Activated CD4-positive, alpha-beta T cell treated with anti-CD3 and anti-CD28 coated beads for 4 hours (primary cell): Measurements from ENCODE around the gene CPN2.

ENCODE experiments used
- DNase-seq, 2 donors: peaks; one replicate each; pipeline ENCODE4 v3.0.0-alpha.2; 2020

CPN2 gene

GRCh38 chr3:194327218-194328052 lies 23.7 kb downstream of the CPN2 start:
- no peak for DNase-seq

- no peak for DNase-seq
These were observed 24.2 kb downstream of the CPN2 start for GRCh38 chr3:194326968-194327217.

DNA sequence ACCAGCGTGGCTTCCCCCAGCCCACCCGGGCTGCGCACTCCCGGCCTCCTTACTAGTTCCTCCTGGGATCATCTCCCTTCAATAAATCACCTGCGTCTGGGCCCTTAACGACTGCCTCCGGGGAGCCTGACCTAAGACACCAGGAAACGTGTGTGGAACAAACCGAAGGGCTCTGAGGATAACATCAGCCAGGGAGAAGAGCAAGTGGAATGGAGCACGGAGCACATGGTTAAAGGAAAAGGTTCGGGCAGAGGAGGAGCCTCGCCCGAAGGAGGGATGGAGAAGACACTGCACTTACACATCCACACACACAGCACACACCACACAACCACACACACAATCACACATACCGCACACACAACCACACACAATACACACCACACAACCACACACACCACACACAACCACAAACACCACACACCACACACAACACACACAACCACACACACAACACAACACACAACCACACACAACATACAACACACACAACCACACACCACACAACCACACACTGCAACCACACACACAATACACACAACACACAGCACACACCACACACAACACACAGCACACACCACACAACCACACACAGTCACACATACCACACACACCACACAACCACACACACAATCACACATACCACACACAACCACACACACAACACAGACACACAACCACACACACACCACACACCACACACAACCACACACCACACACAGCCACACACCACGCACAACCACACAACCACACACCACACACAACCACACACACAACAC lies 24.7 kb downstream of the CPN2 start:
- no peak for DNase-seq

DNA sequence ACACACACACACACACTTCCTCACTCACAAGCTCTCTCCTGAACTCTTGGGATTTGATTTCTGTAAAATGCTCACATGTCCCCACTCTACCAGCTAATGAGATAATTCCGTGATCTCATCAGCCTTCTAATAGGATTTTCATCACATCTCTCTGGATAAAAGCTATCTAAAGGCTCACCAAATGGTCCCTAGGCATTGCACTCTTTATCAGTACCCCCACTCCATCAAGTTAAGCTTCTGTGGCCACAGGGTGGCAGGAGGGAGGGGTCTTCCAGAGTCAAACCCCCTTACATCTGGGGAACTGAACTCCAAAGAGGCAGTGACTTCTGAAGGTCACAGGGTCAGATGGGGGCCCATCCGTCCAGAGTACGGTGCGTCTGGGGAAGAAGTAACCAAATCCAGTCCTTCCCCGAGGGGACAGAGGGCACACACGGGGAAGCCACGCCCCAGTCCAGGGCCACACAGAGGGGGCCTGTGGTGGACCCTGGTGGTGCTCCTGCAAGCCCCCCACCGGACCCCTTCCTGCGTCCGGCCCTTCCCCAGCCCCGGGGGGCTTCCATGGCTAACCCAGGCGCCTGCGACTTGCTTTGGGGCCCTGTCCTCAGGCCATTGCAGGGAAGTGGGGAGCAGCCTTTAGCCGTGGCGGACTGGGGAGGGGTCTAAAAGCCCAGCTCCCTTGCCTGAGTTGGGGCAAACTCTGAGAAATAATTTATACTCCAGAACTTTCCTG lies 25.5 kb downstream of the CPN2 start:
- DNase-seq: no peak

- DNase-seq: no peak
These were observed 26.3 kb downstream of the CPN2 start for GRCh38 chr3:194324823-194325327.

GRCh38 chr3:194323785-194324735 lies 27.1 kb downstream of the CPN2 start:
- DNase-seq: peak; percentile 21 to 30

GRCh38 chr3:194322678-194323211 lies 28.4 kb downstream of the CPN2 start:
- DNase-seq: no peak

DNA sequence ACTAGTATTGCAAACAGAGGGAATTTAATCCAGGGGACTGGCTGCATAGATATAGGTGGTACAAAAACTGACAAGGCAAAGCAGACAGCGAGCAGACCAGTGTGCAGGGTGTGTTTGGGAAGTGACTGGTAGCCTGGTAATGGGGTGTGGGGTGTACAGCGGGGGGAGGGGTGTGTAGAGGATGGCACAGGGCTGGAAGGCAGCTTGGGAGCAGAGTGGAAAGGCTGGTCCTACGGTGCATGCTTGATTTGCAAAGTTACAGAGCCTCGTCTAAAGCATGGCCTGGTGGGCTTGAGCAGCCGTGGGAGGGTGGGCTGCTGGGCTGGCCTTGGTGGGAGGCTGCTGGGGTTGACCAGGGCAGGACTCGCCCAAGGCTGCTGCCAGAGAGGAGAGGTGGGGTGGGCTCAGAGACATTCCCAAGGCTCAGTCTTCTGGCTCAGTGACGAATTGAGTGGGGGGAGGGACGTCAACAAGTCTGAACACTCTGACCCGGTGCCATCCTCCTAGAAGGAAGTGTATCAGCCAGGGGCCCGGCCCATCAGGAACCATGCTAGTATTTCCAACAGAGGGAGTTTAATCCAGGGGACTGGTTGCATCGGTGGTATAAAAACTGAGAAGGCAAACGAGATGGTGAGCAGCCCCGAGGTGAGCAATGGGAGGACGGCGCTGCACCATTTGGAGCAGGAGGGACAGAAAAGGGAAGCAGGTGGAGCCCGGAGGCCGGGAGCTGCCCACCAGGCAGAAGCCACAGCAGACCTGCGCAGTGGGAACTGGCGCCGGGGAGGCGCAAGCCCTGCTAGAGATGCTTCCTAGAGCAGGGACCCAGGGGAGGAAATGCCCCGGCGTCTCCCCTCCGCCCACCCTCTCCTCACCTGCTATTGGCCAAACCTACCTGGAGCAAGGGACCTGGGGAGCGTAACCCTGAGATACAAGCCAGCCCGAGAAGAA lies 29.2 kb downstream of the CPN2 start:
- no peak for DNase-seq

DNA sequence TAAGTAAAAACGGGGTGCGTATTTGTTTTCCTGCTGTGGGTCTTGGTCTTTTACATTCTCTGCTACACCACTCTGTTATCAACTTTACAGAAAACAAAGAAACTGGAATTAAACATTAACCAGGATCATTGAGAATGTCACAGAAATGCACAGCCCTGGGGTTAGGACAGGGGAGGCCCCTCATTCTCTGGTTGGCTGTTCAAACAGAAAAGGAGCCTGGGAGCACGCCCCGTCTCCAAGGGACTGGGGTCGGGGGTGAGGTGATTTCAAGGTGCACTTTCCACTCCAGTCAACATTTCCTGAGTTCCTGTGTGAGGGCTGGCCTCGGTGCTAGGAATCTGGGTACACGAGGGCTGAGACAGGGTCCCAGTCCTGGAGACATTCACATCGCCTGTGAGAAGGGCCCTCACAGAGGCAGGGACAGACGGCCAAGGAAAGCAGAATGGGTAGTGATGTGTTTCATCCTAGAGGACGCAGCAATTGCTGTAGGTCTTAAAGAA lies 30.3 kb downstream of the CPN2 start:
- DNase-seq: no peak

- DNase-seq: no peak
These were observed 31.0 kb downstream of the CPN2 start for GRCh38 chr3:194320100-194320499.

- no peak for DNase-seq
These were observed 32.5 kb downstream of the CPN2 start for GRCh38 chr3:194318511-194319161.

DNA sequence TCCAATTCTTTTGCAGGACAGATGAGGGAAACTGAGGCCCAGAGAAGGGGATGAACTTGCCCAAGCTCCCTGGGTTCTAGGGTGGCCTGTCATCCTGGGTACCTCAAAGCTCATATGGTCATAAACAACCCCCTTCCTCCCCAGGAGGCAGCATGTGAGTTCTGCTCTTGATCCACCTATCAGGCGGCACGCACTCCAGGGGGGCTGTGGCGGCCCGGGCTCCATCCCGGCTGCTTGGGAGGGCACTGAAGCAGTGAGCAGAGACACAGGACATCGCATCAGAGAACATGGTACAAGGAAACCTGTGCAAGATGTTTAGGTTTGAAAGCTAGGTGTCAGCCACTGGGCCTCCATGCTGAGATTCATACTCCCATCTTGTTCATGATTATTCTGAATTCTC lies 34.2 kb downstream of the CPN2 start:
- DNase-seq: no peak

DNA sequence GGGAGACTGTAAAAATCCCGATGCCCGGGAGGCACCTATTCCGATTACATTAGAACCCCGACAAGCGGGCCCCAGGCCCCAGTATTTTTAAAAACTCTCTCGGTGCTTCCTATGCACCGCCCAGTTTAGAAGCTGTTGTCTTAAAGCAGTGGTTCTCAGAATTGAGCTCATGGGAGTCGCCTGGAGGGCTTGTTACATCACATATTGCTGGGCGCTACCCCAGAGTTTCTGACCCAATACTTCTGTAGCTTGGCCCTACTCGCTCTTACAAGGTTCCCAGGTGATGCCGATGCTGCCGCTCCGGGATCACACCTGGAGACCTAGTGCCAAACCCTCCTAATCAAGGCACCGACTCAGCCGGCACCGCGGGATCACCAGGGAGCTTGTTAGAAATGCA lies 35.2 kb downstream of the CPN2 start:
- no peak for DNase-seq

DNA sequence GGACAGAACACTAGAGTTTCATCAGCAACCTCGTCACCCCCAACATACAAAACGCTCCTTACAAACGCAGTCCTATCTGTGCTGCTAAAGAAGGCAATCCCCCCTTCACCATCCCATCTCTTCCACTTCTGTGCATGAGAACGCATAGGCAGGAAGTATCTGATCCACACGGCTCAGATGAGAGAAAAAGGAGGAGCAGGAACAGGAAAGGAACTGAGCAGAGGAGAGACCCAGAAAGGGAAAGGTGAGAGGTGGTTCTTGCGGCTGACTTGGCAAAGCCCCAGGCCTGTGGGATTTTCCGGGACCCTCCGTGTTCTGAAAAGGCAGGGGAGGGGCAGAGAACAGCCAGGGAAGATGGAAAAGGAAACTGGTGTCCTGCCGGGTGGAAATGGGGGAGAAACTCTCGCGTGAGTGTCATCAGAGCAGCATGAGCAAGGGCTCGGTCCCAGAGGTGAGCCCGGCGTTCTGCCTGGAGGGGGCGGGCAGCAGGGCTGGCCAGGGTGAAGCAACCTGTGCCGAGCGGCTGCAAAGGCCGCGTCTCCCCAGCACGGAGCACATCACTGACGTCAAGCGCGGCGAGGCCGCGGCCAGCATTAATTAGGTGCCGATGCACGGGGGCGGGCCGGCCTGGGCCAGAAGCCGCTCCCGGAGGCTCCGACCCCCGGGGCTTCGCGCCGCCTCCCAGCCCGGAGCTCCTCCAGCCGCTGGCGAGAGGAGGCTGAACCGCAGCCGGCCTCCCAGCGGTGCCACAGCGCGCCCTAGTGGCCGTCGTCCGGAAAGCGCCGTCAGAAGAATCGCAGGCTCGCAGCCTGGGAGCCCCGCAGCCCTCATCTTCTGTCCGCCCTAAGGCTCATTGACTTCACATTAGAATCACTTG lies 35.8 kb downstream of the CPN2 start:
- peak; percentile 76 to 84 for DNase-seq

DNA sequence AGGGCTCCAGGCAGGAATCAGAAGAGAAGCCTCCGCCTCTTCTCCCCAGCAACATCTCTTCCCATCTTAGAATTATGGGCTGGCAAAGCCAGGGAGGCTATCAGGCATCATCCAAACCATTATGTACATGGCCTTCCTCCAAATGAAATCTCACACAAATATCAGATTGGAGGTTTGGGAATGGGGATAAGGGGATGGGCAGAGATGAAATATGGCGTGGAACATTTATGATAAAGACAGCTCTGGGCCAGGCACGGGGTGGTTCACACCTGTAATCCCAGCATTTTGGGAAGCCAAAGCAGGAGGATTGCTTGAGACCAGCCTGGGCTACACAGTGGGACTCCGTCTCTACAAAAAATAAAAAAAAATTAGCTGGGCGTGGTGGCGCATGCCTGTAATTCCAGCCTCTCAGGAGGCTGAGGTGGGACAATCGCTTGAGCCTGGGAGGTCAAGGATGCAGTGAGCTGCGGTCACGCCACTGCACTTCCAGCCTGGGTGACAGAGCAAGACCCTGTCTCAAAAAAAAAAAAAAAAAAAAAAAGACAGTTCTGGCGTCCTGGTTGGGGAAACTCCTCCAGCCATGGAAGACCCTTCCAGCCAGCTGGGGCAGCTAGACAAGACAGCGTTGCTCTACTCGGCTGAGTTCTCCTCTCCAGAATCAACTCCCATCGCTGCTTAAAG lies 36.6 kb downstream of the CPN2 start:
- no peak for DNase-seq

DNA sequence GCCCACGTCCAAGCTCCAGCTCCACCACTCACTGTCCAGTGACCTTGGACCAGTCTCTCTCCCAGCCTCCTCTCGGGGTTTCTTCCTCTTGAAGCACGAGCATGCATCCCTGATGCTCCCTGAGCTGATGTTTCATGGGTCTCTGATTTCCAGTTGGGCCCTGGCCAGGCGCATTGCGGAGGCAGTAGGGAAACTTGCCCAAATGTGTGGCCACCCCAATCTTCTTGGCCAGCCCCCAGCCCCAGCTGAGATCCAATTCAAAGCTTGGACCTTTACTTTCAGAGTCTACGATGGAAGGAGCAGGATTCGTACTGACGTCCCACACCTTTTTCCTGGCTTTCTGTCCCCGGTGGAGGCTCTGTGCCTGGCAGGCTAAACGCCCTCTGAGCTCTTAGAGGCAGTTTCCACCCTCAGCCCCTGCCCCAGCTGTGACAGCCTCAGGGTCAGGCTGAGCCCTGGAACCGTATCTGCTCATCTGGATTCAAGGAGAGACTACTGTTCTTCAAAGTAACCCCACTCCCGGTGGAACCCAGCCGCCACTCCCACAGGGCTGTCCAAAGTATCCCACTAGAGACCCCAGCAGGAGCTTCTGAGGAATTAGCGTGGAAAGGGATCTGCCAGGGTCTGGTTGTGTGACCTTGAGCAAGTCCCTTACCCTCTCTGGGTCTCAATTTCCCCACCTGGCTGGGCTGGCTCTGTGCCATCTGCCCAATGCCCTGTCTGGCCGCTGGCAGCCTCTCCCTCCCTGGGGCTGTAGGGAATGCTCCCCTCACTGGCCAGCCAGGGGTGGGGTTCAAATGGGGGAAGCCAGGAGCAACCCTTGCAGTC lies 37.4 kb downstream of the CPN2 start:
- no peak for DNase-seq

GRCh38 chr3:194312743-194313281 lies 38.3 kb downstream of the CPN2 start:
- DNase-seq: no peak
